Right lobe of liver (tissue), 4 donors: Measurements from ENCODE around the gene CD19.

Experiments used
- CTCF ChIP-seq, 4 donors: fragments of 200-600 bp in 3 of 4; fragments of 450-650 bp in 1 of 4; IDR thresholded peaks; one replicate each; pipeline versions ENCODE4 v1.5.1 to v1.8.0; 2016 to 2022; ENCODE audit warnings: antibody characterized with exemption in 4 of 4, mild to moderate bottlenecking in 2 of 4
- POLR2A ChIP-seq: fragments of 450-650 bp; IDR thresholded peaks from one replicate; pipeline ENCODE4 v1.6.1; 2017; ENCODE audit warnings: antibody characterized with exemption, mild to moderate bottlenecking
- donor health status: DM: no; HTN: no; CAD: no.
- donor health status: DM: no; HTN: no; CAD: no.
- donor health status: DM: no; HTN: yes; CAD: no.

- TF ChIP-seq CTCF (IDR thresholded peaks at IDR 0.05) (peak; percentile 38 to 63 (median 54)), POLR2A (no peak)
These were observed 42.3 kb downstream of the CD19 start for GRCh38 chr16:28974007-28974436.
